Natural killer cell (primary cell): Measurements from ENCODE around the gene PI4K2A. TPM values are rescaled to one million over a fixed set of nuclear protein-coding genes. Genes with fewer than 3 reads are reported as not detected.

Source experiments
- ATAC-seq, 3 donors: fragments of 150-1000 bp in 2 of 3; fragments of 200-7000 bp in 1 of 3; cut with Tn5 transposase; 1 replicate in 1 of 3; 2 replicates in 2 of 3; pipeline ENCODE4 v1.10.0; 2021; ENCODE audit warnings: mild to moderate bottlenecking in 2 of 3, moderate library complexity in 2 of 3
- DNase-seq, 2 donors: peaks; one replicate each; pipeline versions ENCODE4 v3.0.0 to v3.0.0-alpha.2; 2013 to 2021; ENCODE audit warnings: mixed read lengths in 1 of 2
- H3K27ac ChIP-seq: one replicate; pipeline ENCODE4 v1.5.1; 2013; ENCODE audit warnings: mild to moderate bottlenecking, low read length
- H3K27me3 ChIP-seq: one replicate; pipeline ENCODE4 v1.6.1; 2013; ENCODE audit warnings: low read length; ENCODE audit not compliant: control insufficient read depth, insufficient read depth
- H3K36me3 ChIP-seq: one replicate; pipeline ENCODE4 v1.6.1; 2013; ENCODE audit warnings: low read length; ENCODE audit not compliant: control insufficient read depth, insufficient read depth
- H3K4me1 ChIP-seq: one replicate; pipeline ENCODE4 v1.6.1; 2013; ENCODE audit warnings: low read length; ENCODE audit not compliant: control insufficient read depth, insufficient read depth
- H3K4me3 ChIP-seq: one replicate; pipeline ENCODE4 v1.5.1; 2013; ENCODE audit warnings: low read length
- H3K9me3 ChIP-seq: one replicate; pipeline ENCODE4 v1.6.1; 2013; ENCODE audit warnings: low read length; ENCODE audit not compliant: control insufficient read depth, insufficient read depth
- H3K27ac Mint-ChIP-seq, 2 donors: one replicate each; pipeline ENCODE4 v1.8.0; 2022; ENCODE audit warnings: mild to moderate bottlenecking in 2 of 2, mixed read lengths in 2 of 2, moderate library complexity in 1 of 2
- H3K27me3 Mint-ChIP-seq, 2 donors: one replicate each; pipeline ENCODE4 v1.8.0; 2022; ENCODE audit warnings: low read depth in 2 of 2, mixed read lengths in 2 of 2
- H3K36me3 Mint-ChIP-seq: one replicate; pipeline ENCODE4 v1.8.0; 2022; ENCODE audit warnings: mixed read lengths
- H3K4me1 Mint-ChIP-seq, 2 donors: one replicate each; pipeline ENCODE4 v1.8.0; 2022; ENCODE audit warnings: mixed read lengths in 2 of 2
- H3K4me3 Mint-ChIP-seq: one replicate; pipeline ENCODE4 v1.8.0; 2022; ENCODE audit warnings: mild to moderate bottlenecking, moderate library complexity, mixed read lengths
- H3K9me3 Mint-ChIP-seq, 2 donors: one replicate each; pipeline ENCODE4 v1.8.0; 2022; ENCODE audit warnings: mixed read lengths in 2 of 2
- WGBS: methylation state at CpG from one replicate; pipeline ENCODE4 v1.1.7; 2013; ENCODE audit warnings: missing lambda C conversion rate; ENCODE audit not compliant: insufficient coverage; 5-methylcytosine and 5-hydroxymethylcytosine counted together
- intact Hi-C: fragments of 100-400 bp; cut with micrococcal nuclease; formaldehyde crosslinking; loops from one replicate; pipeline ENCODE4 v1.14.2; 2022
- total RNA-seq, 4 donors: library from RNA; stranded (reverse); fragments of 120-200 nt in 1 of 4; gene quantifications; one replicate each; pipeline versions ENCODE4 v1.2.3 to v1.2.4, GENCODE V29; 2013 to 2022
- TF ChIP-seq, protein P1 (sequence below): fragments of 200-600 bp; IDR thresholded peaks from one replicate; pipeline ENCODE4 v1.8.0; 2022; ENCODE audit warnings: antibody characterized with exemption

PI4K2A gene
- total RNA-seq, 3 donors from 2014 or later (not counting 1 experiment from before 2014, with no cell fraction given) = 41.3 to 66.1 (median 60.0) TPM

- H3K36me3 ChIP-seq = no peaks in the 10 kb centered on the region
- peaks cover 24 to 25% of the 10 kb centered on the region in 2 donors for H3K27me3 Mint-ChIP-seq
- no peaks in the 10 kb centered on the region for H3K9me3 ChIP-seq
- 87% methylated on average over 2 of the region's 2 CpGs for WGBS
- DNase-seq (no peak), ATAC-seq (no peak)
- no peak overlapping the region for H3K27ac Mint-ChIP-seq
- no peaks in the 10 kb centered on the region for H3K9me3 Mint-ChIP-seq
- no peak overlapping the region for H3K4me3 Mint-ChIP-seq
- H3K27ac ChIP-seq = no peak overlapping the region
- H3K4me3 ChIP-seq = no peak overlapping the region
- TF ChIP-seq, protein P1, sequence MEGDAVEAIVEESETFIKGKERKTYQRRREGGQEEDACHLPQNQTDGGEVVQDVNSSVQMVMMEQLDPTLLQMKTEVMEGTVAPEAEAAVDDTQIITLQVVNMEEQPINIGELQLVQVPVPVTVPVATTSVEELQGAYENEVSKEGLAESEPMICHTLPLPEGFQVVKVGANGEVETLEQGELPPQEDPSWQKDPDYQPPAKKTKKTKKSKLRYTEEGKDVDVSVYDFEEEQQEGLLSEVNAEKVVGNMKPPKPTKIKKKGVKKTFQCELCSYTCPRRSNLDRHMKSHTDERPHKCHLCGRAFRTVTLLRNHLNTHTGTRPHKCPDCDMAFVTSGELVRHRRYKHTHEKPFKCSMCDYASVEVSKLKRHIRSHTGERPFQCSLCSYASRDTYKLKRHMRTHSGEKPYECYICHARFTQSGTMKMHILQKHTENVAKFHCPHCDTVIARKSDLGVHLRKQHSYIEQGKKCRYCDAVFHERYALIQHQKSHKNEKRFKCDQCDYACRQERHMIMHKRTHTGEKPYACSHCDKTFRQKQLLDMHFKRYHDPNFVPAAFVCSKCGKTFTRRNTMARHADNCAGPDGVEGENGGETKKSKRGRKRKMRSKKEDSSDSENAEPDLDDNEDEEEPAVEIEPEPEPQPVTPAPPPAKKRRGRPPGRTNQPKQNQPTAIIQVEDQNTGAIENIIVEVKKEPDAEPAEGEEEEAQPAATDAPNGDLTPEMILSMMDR = no peak
- peaks cover 5% of the 10 kb centered on the region for H3K4me1 ChIP-seq
- intact Hi-C loops = no loop called here
- H3K4me1 Mint-ChIP-seq = peaks cover 6 to 13% of the 10 kb centered on the region in 2 donors
- no peaks in the 10 kb centered on the region for H3K36me3 Mint-ChIP-seq
- H3K27me3 ChIP-seq = peaks cover 3% of the 10 kb centered on the region
Measured at GRCh38 chr10:97708167-97708566, 67.7 kb downstream of the PI4K2A start.

- WGBS = 45% methylated on average over 17 of the region's 18 CpGs
- TF ChIP-seq, protein P1 = peak; percentile 39
- Mint-ChIP-seq H3K36me3 (no peaks in the 10 kb centered on the region), H3K4me1 (peaks cover 12 to 21% of the 10 kb centered on the region in 2 donors), H3K4me3 (no peak overlapping the region), H3K9me3 (no peaks in the 10 kb centered on the region), H3K27me3 (peaks cover 29 to 30% of the 10 kb centered on the region in 2 donors), H3K27ac (no peak overlapping the region)
- Histone ChIP-seq H3K4me1 (peaks cover 12% of the 10 kb centered on the region), H3K36me3 (no peaks in the 10 kb centered on the region), H3K9me3 (no peaks in the 10 kb centered on the region), H3K4me3 (no peak overlapping the region), H3K27me3 (peaks cover 3% of the 10 kb centered on the region), H3K27ac (no peak overlapping the region)
- ATAC-seq (no peak), DNase-seq (peak in 1 of 2 donors; percentile 70)
- intact Hi-C loops = loop anchor here (1.0 kb wide), 1 partner anchor 22 kb away; no protein-coding TSS in a partner anchor
Measured at GRCh38 chr10:97708976-97709946, 68.8 kb downstream of the PI4K2A start.

- no peak for ATAC-seq
- DNase-seq = no peak
- H3K9me3 ChIP-seq = no peaks in the 10 kb centered on the region
- no peaks in the 10 kb centered on the region for H3K9me3 Mint-ChIP-seq
- no peaks in the 10 kb centered on the region for H3K36me3 ChIP-seq
- peaks cover 15 to 29% of the 10 kb centered on the region in 2 donors for H3K4me1 Mint-ChIP-seq
- intact Hi-C loops = no loop called here
- H3K4me3 Mint-ChIP-seq = peak overlapping the region; percentile 84
- H3K27ac ChIP-seq = no peak overlapping the region
- H3K4me3 ChIP-seq = no peak overlapping the region
- H3K4me1 ChIP-seq = peaks cover 16% of the 10 kb centered on the region
- TF ChIP-seq, protein P1 = no peak
- peaks cover 30 to 35% of the 10 kb centered on the region in 2 donors for H3K27me3 Mint-ChIP-seq
- H3K27me3 ChIP-seq = peaks cover 3% of the 10 kb centered on the region
- WGBS = 97% methylated on average over 9 of the region's 9 CpGs
- H3K36me3 Mint-ChIP-seq = no peaks in the 10 kb centered on the region
- no peak overlapping the region for H3K27ac Mint-ChIP-seq
Measured at GRCh38 chr10:97711640-97712572, 71.4 kb downstream of the PI4K2A start.
